Right lobe of liver (tissue), 6 donors: ENCODE data around the gene GSDMA. TPM values are rescaled to one million over a fixed set of nuclear protein-coding genes. Genes with fewer than 3 reads are reported as not detected.

Experiments
- ATAC-seq, 4 donors: fragments of 200-7000 bp; cut with Tn5 transposase; one replicate each; pipeline ENCODE4 v1.9.1; 2020; ENCODE audit warnings: mild to moderate bottlenecking in 4 of 4, moderate library complexity in 4 of 4
- DNase-seq, 3 donors: peaks; one replicate each; pipeline ENCODE4 v3.0.0-alpha.2; 2020
- H3K27ac ChIP-seq, 3 donors: fragments of 200-600 bp; one replicate each; pipeline ENCODE4 v1.8.0; 2022
- H3K27me3 ChIP-seq, 2 donors: fragments of 200-600 bp; one replicate each; pipeline ENCODE4 v1.8.0; 2022
- H3K36me3 ChIP-seq, 4 donors: fragments of 200-600 bp; sonication (generic) in 1 of 4; one replicate each; pipeline versions ENCODE4 v1.5.1 to v1.8.0; 2017 to 2022; ENCODE audit warnings: control low read depth in 1 of 4
- H3K4me1 ChIP-seq, 4 donors: fragments of 200-600 bp; sonication (generic) in 1 of 4; one replicate each; pipeline versions ENCODE4 v1.5.1 to v1.8.0; 2017 to 2022; ENCODE audit warnings: control low read depth in 1 of 4
- H3K4me3 ChIP-seq, 3 donors: fragments of 200-600 bp; one replicate each; pipeline ENCODE4 v1.8.0; 2022
- H3K9me3 ChIP-seq, 4 donors: fragments of 200-600 bp; sonication (generic) in 1 of 4; one replicate each; pipeline versions ENCODE4 v1.5.1 to v1.8.0; 2017 to 2022; ENCODE audit warnings: control low read depth in 1 of 4
- CTCF ChIP-seq, 4 donors: fragments of 200-600 bp in 3 of 4; fragments of 450-650 bp in 1 of 4; IDR thresholded peaks; one replicate each; pipeline versions ENCODE4 v1.5.1 to v1.8.0; 2016 to 2022; ENCODE audit warnings: antibody characterized with exemption in 4 of 4, mild to moderate bottlenecking in 2 of 4
- POLR2A ChIP-seq: fragments of 450-650 bp; IDR thresholded peaks from one replicate; pipeline ENCODE4 v1.6.1; 2017; ENCODE audit warnings: antibody characterized with exemption, mild to moderate bottlenecking
- WGBS: methylation state at CpG from one replicate; pipeline ENCODE4 v1.1.6; 2018; ENCODE audit warnings: low coverage, low lambda C conversion rate; ENCODE audit not compliant: insufficient coverage; ENCODE audit errors: missing lambda C conversion rate; 5-methylcytosine and 5-hydroxymethylcytosine counted together
- intact Hi-C, 2 donors: fragments of 100-400 bp; cut with DNase I; formaldehyde crosslinking; loops; one replicate each; pipeline versions ENCODE4 v1.11.2 to v1.14.1; 2022
- total RNA-seq, 6 experiments: library from RNA; depleted of rRNA in 2 of 6; stranded (reverse); fragments of >200 nt in 2 of 6; fragmentation: NEBNext Ultra II Directional in 3 of 6; extraction: Animal tissue kit (Norgen Biotek cat#: 25700) in 3 of 6; gene quantifications; one replicate each; pipeline versions ENCODE4 v1.1.0 to v1.2.4, GENCODE V29; 2016 to 2023
- donor health status: DM: no; HTN: yes; CAD: no.
- donor health status: DM: no; HTN: no; CAD: no.
- donor health status: DM: no; HTN: no; CAD: no.
- donor health status: DM: no; HTN: yes; CAD: no.
- donor health status: DM: no; HTN: yes; CAD: no.

GSDMA gene
- total RNA-seq, 6 experiments from 2014 or later, result 0.42 to 0.99 TPM; not detected in 4

- no peak overlapping the region for H3K4me3 ChIP-seq
- WGBS, result 68% methylated on average over 4 of the region's 5 CpGs
- no peaks in the 10 kb centered on the region for H3K27me3 ChIP-seq
- no peaks in the 10 kb centered on the region for H3K36me3 ChIP-seq
- no peak for DNase-seq
- no peaks in the 10 kb centered on the region for H3K9me3 ChIP-seq
- H3K4me1 ChIP-seq, result no peaks in the 10 kb centered on the region
- TF ChIP-seq CTCF (IDR thresholded peaks at IDR 0.05) (no peak), POLR2A (no peak)
- H3K27ac ChIP-seq, result no peak overlapping the region
- ATAC-seq, result no peak
- intact Hi-C loops, result loop anchor here in 1 of 2 donors (10.0 kb wide), 1 partner anchor 220 kb away; no protein-coding TSS in a partner anchor
Measured at GRCh38 chr17:39974433-39974832, 11.6 kb downstream of the GSDMA start.

GRCh38 chr17:39975801-39976200, 13.0 kb downstream of the GSDMA start:
- ATAC-seq (no peak), DNase-seq (no peak)
- Histone ChIP-seq H3K36me3 (no peaks in the 10 kb centered on the region), H3K4me1 (no peaks in the 10 kb centered on the region), H3K9me3 (no peaks in the 10 kb centered on the region), H3K4me3 (no peak overlapping the region), H3K27ac (no peak overlapping the region), H3K27me3 (no peaks in the 10 kb centered on the region)
- intact Hi-C loops, result loop anchor here in 1 of 2 donors (10.0 kb wide), 1 partner anchor 221 kb away; no protein-coding TSS in a partner anchor
- WGBS, result 65% methylated on average over 4 of the region's 4 CpGs
- TF ChIP-seq POLR2A (no peak), CTCF (IDR thresholded peaks at IDR 0.05) (no peak)

- peaks cover 0 to under 1% (median 0%) of the 10 kb centered on the region in 4 donors for H3K36me3 ChIP-seq
- H3K27ac ChIP-seq, result no peak overlapping the region
- no peak for DNase-seq
- no peak overlapping the region for H3K4me3 ChIP-seq
- H3K9me3 ChIP-seq, result no peaks in the 10 kb centered on the region
- H3K4me1 ChIP-seq, result peaks cover 0 to 14% (median 6%) of the 10 kb centered on the region in 4 donors
- intact Hi-C loops, result loop anchor here in 1 of 2 donors (10.0 kb wide), 1 partner anchor 224 kb away; no protein-coding TSS in a partner anchor
- WGBS, result 60% methylated on average over 5 of the region's 5 CpGs
- ATAC-seq, result no peak
- TF ChIP-seq POLR2A, result no peak
- no peak for TF ChIP-seq CTCF (IDR thresholded peaks at IDR 0.05)
- H3K27me3 ChIP-seq, result no peaks in the 10 kb centered on the region
Measured at GRCh38 chr17:39979016-39979670, 16.3 kb downstream of the GSDMA start.

- intact Hi-C loops, result loop anchor here in 1 of 2 donors (10.0 kb wide), 1 partner anchor 225 kb away; no protein-coding TSS in a partner anchor
- WGBS, result 2% methylated on average over 10 of the region's 10 CpGs
- H3K4me3 ChIP-seq, result peak overlapping the region; percentile 25 to 93 (median 48)
- peaks cover 0 to 8% (median 5%) of the 10 kb centered on the region in 4 donors for H3K36me3 ChIP-seq
- DNase-seq (no peak), ATAC-seq (peak; percentile 4 to 25 (median 16))
- TF ChIP-seq CTCF (IDR thresholded peaks at IDR 0.05) (no peak), POLR2A (no peak)
- peaks cover 0 to 14% (median 6%) of the 10 kb centered on the region in 4 donors for H3K4me1 ChIP-seq
- H3K27ac ChIP-seq, result peak overlapping the region in 2 of 3 donors; percentile 21 to 57
- H3K27me3 ChIP-seq, result no peaks in the 10 kb centered on the region
- no peaks in the 10 kb centered on the region for H3K9me3 ChIP-seq
Measured at GRCh38 chr17:39979893-39980350, 17.1 kb downstream of the GSDMA start.
